VCaP (cell line): ENCODE data around the gene GNPDA2.

ENCODE experiments used
- H3K27ac ChIP-seq: fragments of 450-650 bp; 2 replicates; pipeline ENCODE4 v1.5.1; 2017
- CTCF ChIP-seq: fragments of 450-650 bp; conservative IDR thresholded peaks from 2 replicates; pipeline ENCODE4 v1.5.1; 2017; ENCODE audit warnings: mild to moderate bottlenecking, moderate library complexity

Gene GNPDA2

GRCh38 chr4:44726038-44726871 lies at the start of gene GNPDA2:
Gene GNPDA2, minus strand, starts transcription at chr4:44726556. Its CDS starts 4,349 bp downstream, at chr4:44722207.
- peak; percentile 44 for TF ChIP-seq CTCF
- peak within 1 kb of the TSS; percentile 82 for H3K27ac ChIP-seq

GRCh38 chr4:44772340-44772739 lies 46.0 kb upstream of the GNPDA2 start:
- no peak for TF ChIP-seq CTCF
- H3K27ac ChIP-seq = no peak overlapping the region

- no peak for TF ChIP-seq CTCF
- H3K27ac ChIP-seq = no peak overlapping the region
Measured at GRCh38 chr4:44771789-44772188, 45.4 kb upstream of the GNPDA2 start.

- TF ChIP-seq CTCF = no peak
- no peak overlapping the region for H3K27ac ChIP-seq
Measured at GRCh38 chr4:44766453-44766852, 40.1 kb upstream of the GNPDA2 start.

GRCh38 chr4:44765116-44765515 lies 38.8 kb upstream of the GNPDA2 start:
- no peak for TF ChIP-seq CTCF
- H3K27ac ChIP-seq = no peak overlapping the region

GRCh38 chr4:44761306-44761705 lies 35.0 kb upstream of the GNPDA2 start:
- no peak overlapping the region for H3K27ac ChIP-seq

More at GRCh38 chr4:44761306-44761705, 35.0 kb upstream of the GNPDA2 start:
- TF ChIP-seq CTCF = no peak
